ENCODE results near the gene RASGRP4.
"Not testable (repeated sequence)": the region's sequence is repeated elsewhere in the genome, so short reads cannot be mapped to it uniquely, and the experiment has no call there.

The RASGRP4 gene

DNA sequence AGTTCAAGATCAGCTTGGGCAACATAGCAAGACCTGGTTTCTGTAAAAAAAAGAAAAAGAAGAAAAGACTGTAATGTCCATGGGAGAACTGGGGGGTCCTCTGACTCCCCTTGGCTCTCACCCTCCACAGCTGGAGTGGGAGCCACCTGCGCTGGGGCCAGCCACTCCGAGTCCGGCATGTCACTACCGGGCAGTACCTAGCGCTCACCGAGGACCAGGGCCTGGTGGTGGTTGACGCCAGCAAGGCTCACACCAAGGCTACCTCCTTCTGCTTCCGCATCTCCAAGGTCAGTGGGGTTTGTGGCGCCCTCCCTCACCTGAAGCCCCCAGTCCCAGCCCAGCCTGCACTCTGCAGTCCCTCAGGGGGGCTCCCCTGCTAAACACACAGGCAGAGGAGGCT, 22.2 kb upstream of the RASGRP4 start:
- DNase-seq (ENCODE audit: low spot score), result no peak

DNA sequence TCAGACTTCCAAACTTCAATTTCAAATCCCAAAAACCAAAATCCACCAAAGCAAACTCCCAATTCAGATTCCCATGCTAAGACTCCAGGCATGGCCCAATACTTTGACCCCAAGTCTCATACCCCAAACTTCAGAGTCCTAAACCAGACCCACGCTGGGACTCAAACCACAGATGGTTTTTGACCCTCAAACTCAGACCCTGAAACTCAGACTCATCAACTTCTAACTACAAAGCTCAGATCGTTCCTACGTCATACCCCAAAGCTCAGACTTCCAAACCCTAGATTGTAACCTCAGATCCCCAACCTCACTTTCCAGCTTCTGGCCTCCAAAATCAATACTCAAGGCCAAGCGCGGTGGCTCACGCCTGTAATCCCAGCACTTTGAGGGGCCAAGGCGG, 19.3 kb upstream of the RASGRP4 start:
- peak; percentile 5 for DNase-seq (ENCODE audit: low spot score)

DNA sequence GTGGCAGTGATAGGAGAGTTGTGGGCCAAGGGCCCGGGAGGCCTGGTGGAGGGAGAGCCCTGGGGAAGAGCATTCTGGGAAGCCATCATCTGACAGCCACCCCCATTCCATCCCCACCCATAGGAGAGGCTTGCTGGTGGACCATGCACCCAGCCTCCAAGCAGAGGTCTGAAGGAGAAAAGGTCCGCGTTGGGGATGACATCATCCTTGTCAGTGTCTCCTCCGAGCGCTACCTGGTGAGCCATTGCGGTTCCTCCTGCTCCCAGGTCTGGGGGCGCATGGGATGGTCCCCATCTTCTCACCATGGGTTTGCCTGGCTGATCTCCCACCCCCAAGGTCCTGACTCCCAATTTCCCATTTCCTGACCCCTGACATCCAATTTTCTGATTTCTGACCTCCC, 18.0 kb upstream of the RASGRP4 start:
- peak; percentile 6 for DNase-seq (ENCODE audit: low spot score)

DNA sequence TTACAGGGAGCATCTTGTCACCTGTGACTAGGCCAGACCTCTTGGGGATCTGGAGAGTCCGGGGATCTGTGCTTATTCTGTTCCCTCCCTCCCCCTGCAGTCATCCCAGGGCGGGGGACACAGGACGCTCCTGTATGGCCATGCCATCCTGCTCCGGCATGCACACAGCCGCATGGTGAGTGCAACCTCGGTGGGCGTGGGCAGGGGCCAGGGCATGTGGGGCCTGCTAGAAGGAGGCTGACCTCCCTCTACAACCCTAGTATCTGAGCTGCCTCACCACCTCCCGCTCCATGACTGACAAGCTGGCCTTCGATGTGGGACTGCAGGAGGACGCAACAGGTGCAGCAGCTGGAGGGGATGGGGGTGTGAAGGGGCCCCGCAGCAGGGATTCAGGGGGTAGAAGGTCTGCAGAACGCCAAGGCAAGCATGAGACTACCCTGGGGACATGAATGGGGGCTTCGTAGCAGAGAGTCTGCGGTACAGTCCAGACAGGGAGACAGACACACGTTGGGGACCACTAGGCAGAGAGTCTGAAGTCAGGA, 17.5 kb upstream of the RASGRP4 start:
- peak; percentile 5 for DNase-seq (ENCODE audit: low spot score)

DNA sequence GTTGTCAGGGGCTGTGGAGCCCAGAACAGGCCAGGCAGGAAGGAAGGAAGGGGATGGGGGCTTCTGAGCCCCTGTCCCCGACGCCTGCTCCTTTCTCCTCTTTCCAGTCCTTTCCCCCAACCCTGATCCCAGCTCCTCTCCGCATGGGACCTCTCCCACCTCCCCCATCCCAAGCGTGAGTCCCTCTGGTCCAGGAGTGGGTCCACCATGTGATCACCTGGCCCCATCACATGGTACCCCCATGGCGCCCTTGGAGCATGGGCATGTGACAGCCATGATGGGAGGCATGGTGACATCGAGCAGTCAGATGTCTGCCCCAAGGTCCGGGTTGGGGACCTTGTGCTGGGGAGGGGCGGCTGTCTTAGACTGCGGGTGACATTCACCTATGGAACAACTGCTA, 16.7 kb upstream of the RASGRP4 start:
- no peak for DNase-seq (ENCODE audit: low spot score)

DNA sequence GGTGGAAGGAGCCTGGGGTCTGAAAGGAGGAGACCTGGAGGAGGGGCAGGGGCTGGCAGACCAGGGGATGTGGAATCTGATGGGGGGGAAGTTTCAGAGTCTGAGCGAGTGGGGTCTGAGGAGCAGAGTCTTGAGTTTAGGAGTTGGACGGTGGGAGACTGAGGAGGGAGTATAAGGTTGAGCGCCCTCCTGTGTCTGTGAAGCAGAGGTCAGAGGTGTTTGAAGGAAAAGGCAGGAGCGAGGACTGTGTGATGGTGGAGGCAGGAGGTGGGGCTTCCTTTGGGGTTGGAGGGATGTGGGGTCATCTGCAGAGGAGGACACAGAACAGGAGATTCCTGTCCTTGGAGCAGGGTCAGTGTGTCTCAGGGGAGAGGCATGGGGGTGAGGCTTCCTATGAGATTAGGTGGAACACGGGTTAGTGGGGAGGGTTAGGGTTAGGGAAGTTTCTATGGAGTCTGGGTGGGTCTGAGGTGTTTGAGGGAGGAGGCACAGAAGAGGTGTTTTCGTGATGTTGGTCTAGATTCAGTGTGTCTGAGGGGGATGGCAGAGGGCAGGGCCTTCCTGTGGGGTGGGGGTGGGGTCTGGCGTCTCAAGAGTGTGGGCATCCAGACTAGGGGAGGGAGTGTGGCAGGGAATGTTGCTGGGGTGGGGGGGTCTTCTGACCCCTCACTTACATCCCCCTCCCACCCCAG, 15.8 kb upstream of the RASGRP4 start:
- peak; percentile 77 for DNase-seq (ENCODE audit: low spot score)

DNA sequence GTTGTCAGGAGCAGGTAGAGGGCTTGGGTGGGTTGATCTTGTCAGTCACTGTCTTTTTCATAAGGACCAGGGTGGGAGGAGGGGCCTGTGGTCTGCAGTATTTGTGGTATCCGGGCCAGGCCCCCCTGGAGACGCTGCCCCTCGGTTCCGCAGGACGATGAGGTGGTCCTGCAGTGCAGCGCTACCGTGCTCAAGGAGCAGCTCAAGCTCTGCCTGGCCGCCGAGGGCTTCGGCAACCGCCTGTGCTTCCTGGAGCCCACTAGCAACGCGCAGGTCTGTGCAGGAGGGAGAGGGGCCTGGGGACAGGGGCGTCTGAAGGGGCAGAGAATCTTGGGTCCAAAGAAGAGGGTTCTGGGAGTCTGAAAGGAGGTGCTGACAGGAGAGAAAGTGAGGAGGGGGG, 14.6 kb upstream of the RASGRP4 start:
- no peak for DNase-seq (ENCODE audit: low spot score)

DNA sequence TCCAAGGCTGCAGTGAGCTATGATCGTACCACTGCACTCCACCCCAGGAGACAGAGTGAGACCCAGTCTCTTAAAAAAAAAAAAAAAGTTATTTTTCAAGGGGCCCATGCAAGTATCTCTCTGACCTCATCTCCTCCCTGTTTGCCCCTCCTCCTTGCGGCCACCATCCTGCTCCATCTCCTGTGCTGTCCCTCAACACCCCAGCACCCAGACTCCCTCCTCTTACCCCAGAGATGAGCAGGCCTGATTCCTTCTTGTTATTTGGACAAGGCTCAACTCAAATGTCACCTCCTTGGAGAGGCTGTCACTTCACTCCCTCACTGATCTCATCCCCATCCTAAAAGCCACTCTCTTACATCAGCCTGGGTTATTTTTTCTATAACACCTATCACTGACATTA, 11.9 kb upstream of the RASGRP4 start:
- DNase-seq (ENCODE audit: low spot score), result no peak

DNA sequence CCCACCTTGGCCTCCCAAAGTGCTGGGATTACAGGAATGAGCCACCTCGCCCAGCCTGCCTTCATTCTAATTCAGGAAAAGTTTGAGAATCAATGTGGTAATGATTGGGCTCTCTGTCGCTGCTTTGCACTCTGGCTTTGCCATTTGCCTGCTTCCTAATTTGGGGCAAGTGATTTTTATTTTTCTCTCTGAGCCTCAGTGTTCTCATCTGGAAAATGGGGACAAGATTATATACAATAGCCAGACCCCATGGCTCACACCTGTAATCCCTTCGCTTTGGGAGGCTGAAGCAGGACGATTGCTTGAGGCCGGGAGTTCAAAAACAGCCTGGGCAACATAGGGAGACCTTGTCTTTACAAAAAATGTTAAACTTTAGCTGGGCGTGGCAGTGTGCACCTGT, 11.3 kb upstream of the RASGRP4 start:
- DNase-seq (ENCODE audit: low spot score), result no peak

DNA sequence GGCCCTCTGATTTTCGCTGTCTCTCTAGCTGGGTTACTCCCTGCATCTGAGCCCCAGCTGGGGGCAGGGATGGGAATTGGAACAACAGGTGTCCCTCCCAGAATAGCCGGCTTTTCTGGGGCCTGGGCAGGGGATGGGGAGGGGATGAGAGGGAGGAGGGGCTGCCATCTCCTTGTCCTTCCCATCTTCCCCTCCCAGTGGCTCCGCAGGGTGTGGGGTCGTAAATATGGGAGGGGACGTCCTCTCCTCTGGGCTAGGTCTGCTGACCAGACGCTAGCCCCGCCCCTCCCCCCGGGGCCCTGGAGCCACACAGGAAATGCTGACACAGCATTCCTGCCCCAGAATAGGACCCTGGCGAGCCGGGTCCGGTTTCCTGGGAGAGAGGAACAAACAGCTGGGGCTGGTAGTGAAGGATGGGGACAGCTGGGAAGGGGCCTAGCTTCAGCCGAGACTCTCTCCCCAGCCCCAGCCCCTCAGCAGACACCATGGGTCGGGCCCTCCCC, 8.6 kb upstream of the RASGRP4 start:
- peak; percentile 87 for DNase-seq (ENCODE audit: low spot score)

DNA sequence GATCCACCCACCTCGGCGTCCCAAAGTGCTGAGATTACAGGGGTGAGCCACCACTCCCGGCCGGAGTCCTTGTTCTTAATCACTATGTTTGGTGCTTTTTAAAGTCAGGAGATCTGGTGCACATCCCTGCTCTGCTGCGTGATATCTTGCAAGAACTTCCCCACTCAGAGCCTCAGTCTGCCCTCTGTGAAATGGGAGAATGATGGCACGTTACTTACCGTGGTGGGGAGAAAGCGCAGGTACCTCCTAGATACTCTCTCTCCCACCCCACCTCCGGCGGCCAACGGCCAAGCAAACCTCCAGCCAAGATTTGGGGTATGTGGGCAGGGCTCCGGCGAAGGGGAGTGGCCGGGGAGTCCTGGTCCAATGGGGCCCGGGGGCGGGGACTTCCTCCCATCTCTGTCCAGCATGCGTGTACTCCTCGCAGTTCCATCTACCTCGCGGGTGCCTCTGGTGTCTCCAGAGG, 7.3 kb upstream of the RASGRP4 start, which contains the start of gene RYR1:
TSS of gene RYR1 (plus strand) at position 424 of the 466 bp plus-strand sequence. CDS start 139 bp downstream, outside the sequence.
- DNase-seq (ENCODE audit: low spot score), result peak; percentile 95

DNA sequence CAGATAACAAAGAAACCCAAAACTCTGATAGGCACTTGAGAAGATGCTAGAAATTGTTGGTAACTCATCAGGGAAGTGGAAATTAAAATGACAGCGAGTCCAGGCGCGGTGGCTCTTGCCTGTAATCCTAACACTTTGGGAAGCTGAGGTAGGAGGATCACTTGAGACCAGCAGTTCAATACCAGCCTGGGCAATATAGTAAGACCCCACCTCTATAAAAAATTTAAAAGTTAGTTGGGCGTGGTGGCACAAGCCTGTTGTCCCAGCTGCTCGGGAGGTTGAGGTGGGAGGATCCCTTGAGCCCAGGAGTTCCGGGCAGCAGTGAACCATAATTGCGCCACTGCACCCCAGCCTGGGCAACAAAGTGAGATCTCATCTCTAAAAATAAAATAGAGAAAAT, 4.9 kb upstream of the RASGRP4 start:
- DNase-seq (ENCODE audit: low spot score), result no peak

DNA sequence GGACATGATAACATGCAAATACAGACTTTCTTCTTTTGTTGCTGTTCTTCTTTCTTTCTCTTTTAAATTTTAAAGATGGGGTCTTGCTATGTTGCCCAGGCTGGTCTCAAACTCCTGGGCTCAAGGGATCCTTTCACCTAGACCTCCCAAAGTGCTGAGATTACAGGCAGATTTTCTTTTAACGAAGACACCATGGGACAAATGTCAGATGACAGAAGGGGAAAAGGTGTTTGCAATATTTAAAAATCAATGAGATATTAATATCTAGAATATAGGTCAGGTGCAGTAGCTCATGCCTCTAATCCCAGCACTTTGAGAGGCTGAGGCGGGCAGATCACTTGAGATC, 3.8 kb upstream of the RASGRP4 start:
- DNase-seq (ENCODE audit: low spot score), result no peak

DNA sequence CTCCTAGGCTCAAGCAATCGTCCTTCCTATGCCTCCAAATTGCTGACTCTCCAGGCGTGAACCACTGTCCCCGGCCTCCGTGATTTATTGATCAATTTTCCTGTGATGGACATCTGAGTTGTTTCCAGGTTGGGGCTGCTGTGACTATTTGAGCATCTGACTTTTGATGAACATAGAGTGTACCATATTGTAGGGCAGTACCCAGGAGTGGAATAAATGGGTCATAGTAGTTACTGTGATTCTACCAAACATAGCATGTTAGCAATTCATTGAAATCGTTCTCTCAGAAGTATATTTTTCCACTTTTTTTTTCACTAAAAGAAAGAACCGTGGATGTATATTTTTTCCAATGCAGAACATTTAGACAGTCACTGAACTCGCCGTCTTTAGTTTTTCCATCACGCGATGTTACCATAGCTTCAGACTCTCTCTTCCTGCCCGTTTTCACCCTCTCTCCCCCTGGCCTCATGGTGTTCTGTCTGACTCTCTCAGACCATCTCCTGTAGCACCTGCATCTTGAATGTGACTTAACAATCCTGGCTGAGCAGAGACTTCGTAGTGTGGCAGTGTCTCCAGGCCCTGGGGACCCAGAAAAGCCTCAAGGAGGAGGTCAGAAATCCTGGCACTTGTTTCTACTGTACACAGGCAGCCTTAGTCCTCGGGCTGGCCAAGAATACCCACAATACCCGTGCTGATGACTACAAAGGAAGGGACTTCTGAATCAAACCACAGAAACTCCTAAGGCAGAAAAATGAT, 3.2 kb upstream of the RASGRP4 start:
- no peak for DNase-seq (ENCODE audit: low spot score)

DNA sequence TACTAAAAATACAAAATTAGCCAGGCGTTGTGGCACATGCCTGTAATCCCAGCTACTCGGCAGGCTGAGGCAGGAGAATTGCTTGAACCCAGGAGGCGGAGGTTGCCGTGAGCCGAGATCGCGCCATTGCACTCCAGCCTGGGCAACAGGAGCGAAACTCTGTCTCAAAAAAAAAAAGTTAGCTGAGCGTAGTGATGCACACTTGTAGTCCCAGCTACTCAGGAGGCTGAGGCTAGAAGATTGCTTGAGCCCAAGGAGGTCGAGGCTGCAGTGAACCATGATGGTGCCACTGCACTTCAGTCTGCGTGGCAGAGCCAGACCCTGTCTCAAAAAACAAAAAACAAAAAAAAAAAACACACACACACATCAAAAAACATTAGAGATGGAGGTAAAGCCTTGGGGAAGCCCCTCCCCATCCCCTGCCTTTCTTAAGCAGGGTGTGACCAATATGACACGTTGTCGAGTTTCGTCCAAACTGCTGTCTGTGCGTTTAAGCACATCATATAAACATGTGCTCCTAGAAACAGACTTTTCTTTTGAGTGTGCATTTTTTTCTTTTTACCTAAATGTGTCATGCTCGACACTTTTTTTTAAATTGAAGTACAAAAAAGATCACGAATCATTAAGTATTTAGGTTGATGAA, 1.1 kb upstream of the RASGRP4 start:
- DNase-seq (ENCODE audit: low spot score), result not testable (repeated sequence)

DNA sequence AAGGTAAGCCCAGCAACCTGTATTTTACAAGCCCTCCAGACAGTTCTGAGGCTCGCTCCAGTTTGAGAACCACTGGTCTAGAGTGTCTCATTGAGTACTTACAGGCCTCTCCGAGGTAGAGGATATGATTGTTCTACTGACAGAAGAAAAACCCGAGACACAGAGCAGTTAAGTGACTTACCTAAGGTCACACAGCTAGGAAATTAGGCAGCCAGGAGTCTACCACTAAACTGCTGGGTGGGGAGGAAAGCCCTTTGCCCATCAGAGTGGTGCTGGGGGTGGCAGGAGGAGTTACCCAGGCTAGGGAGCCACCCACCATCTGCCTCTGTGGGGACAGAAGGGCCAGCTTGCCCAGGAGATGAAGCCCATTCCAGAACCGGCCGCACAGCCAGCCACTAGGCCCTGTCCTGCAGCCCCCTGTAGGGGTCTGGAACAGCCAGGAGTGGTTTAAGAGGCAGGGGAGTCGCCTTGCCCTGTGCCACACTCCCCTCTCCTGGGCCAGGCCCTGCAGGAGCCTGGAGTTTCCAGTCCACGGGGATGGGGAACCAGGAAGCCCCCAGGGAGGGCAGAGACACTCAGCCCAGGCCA, 703 bp downstream of the RASGRP4 start:
- DNase-seq (ENCODE audit: low spot score), result no peak

DNA sequence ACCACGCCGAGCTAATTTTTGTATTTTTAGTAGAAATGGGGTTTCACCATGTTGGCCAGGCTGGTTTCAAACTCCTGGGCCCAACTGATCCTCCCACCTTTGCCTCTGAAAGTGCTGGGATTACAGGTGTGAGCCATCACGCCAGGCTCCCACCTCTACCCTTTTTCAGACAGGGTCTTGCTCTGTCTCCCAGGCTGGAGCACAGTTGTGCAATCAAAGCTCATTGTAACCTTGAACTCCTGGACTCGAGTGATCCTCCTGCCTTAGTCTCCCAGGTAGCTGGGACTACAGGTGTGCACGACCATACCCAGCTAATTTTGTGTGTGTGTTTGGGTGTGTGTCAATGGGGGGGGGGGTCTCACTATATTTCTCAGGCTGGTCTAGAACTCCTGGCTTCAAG, 1.7 kb downstream of the RASGRP4 start:
- DNase-seq (ENCODE audit: low spot score), result no peak

DNA sequence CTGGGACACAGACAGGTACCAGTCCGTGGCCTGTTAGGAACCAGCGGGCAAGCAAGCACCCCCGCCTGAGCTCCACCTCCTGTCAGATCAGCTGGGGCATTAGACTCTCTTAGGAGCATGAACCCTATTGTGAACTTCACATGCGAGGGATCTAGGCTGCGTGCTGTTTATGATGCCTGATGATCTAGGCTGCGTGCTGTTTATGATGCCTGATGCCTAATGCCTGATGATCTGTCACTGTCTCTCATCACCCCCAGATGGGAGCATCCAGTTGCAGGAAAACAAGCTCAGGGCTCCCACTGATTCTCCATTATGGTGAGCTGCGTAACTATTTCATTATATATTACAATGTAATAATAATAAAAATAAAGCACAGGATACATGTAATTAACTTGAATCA, 3.6 kb downstream of the RASGRP4 start:
- DNase-seq (ENCODE audit: low spot score), result no peak

DNA sequence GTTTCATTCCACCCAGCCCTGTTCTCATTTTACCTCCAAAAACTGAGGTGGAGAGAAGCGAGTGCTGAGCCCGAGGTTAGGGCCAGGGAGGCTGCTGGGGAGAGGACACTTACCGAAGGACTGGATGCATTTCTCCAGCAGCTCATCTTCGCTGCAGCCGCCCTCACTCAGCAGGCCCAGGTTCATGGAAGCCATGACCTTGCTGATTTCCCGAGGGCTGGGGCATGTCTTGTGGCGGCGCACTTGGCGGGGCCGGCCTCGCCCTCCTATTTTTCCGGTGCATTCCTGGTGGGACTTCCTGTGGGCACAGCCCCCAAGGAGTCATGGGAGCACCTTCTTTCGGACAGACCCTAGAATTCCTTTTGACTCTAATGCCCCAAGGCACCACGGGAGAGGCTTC, 4.2 kb downstream of the RASGRP4 start:
- DNase-seq (ENCODE audit: low spot score), result no peak

DNA sequence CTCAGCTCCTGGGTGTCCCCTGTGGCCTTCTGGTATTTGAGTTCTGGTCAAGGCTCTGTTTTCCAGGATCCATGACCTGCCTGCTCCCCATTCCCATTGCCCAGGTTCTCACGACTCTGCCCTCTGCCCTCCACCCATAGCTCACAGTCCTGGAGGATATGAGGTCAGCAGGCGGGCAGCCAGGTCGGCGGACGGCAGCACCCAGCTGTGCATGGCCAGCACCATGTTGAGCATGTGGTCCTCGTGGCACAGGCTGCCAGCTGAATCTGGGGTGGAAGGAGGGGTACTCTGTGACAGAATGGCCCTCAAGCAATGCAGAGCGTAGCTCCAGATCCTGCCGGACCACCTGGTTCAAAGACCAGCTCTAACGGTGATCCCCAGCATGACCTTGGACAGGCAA, 5.1 kb downstream of the RASGRP4 start:
- DNase-seq (ENCODE audit: low spot score), result no peak

DNA sequence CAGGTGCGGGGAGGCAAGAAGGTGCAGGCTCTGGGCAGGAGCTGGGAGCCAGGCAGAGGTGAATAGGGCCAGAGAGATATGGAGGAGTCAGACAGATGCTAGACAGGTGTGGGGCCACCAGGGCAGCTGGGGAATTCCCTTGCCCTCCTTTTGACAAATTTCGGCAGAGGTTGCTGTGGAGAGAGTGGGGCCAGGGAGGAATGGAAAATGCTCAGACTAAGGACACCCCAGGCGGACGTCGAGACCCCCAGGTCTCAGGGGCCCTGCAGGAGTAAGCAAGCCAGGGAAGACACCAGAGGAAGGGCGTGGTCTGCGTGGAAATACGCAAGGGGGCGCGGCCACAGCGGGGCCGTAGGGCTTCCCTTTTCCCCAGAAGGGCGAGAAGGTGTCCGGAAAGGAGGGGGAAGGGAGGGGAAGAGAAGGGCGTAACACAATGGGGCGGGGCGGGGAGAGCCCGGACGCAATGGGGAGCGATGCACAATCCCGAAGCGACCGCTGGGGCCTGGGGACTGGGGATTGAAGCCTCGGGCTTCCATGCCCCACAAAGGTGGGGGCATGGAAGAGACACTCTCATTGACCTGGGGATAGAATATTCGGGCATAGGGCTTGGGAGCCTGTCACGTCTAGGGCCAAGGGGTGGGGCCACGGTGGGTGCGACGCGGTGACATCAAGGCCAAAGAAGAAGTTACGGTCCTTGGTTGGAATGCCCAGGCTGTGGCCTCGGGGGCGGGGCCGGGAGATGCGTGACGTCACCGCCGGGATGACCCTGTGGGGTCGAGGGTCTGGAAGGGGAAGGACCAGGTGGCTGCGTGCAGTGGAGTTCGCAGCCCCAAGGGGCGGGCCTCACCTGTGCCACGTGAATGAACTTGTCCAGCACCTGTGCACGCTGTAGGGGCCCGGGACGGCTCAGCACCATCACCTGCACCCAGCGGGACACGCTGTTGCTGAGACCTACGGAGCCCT, 8.2 kb downstream of the RASGRP4 start:
- DNase-seq (ENCODE audit: low spot score), result peak; percentile 89
